ENCODE measurements around the gene PLEKHG2. TPM values are rescaled to one million over a fixed set of nuclear protein-coding genes. Genes with fewer than 3 reads are reported as not detected.

PLEKHG2 gene
- total RNA-seq, 2 experiments from 2014 or later: 30.4 to 65.9 TPM

DNA sequence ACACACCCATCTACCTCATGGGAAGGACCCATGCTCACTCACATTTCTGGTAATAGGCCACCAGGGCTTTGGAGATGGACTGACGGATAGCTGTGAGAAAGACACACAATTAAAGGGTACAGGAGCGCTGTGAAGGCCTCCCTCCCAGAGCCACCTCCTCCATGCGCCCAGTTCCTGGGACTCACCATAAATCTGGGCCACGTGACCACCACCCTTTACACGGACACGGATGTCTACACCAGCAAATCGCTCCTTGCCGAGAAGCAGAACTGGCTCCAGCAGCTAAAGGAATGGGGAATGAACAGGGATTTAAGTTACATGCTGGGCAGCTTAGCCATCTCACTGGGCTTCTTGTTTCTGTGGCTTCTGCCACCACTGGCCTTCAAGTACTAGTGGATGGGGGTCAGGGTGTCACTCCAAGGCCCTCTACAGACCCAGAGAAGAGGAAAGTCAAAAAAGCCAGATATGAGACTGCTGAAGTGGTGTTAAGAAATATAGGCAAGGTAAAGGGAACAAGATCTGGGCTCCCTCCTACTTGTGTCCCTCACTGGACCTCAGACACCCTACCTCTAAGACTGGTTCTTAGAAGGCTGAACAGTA lies 21.1 kb downstream of the PLEKHG2 start:
- Histone ChIP-seq H3K4me2 (ENCODE audit: low read length) (peak overlapping the region; percentile 93), H3K4me3 (ENCODE audit: low read depth, low read length, poor library complexity, severe bottlenecking) (peak overlapping the region; percentile 97), H3K9me3 (ENCODE audit: low read length) (no peaks in the 10 kb centered on the region), H3K27ac (ENCODE audit: low read depth, low read length, poor library complexity, severe bottlenecking) (peak overlapping the region; percentile 78), H3K4me1 (ENCODE audit: insufficient read depth, low read length, poor library complexity, severe bottlenecking) (peaks cover 35% of the 10 kb centered on the region), H2AFZ (ENCODE audit: low read length) (no peak overlapping the region), H4K20me1 (ENCODE audit: insufficient read depth, low read length) (peaks cover 17% of the 10 kb centered on the region), H3K9me2 (ENCODE audit: insufficient read depth, low read length) (no peaks in the 10 kb centered on the region), H3K79me2 (ENCODE audit: insufficient read depth, low read depth, low read length) (peaks cover 36% of the 10 kb centered on the region), H3K36me3 (ENCODE audit: insufficient read depth, low read length) (peaks cover 54% of the 10 kb centered on the region)
- ChIA-PET CTCF (ENCODE audit: unreplicated experiment) (interaction anchor here (0.5 kb wide), 1 partner anchor 503 kb away, joined by 3 read pairs; the partner anchor contains the start of genes MRPS12 and SARS2), POLR2A (interaction anchor here (0.6 kb wide), 1 partner anchor 91 kb away, joined by 3 read pairs; the partner anchor contains the start of gene SAMD4B)
- BruUV-seq (replicated peaks): no TSS peak
- intact Hi-C loops (cut with micrococcal nuclease; ENCODE audit: unreplicated experiment): no loop called here
- no peak for DNase-seq (ENCODE audit: low spot score)
- TF ChIP-seq, protein P1, sequence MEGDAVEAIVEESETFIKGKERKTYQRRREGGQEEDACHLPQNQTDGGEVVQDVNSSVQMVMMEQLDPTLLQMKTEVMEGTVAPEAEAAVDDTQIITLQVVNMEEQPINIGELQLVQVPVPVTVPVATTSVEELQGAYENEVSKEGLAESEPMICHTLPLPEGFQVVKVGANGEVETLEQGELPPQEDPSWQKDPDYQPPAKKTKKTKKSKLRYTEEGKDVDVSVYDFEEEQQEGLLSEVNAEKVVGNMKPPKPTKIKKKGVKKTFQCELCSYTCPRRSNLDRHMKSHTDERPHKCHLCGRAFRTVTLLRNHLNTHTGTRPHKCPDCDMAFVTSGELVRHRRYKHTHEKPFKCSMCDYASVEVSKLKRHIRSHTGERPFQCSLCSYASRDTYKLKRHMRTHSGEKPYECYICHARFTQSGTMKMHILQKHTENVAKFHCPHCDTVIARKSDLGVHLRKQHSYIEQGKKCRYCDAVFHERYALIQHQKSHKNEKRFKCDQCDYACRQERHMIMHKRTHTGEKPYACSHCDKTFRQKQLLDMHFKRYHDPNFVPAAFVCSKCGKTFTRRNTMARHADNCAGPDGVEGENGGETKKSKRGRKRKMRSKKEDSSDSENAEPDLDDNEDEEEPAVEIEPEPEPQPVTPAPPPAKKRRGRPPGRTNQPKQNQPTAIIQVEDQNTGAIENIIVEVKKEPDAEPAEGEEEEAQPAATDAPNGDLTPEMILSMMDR (conservative IDR thresholded peaks at IDR 0.05; ENCODE audit: low read length): no peak
- no peak for TF ChIP-seq EZH2phosphoT487 (IDR thresholded peaks at IDR 0.05; ENCODE audit: borderline replicate concordance, low read depth, low read length)

DNA sequence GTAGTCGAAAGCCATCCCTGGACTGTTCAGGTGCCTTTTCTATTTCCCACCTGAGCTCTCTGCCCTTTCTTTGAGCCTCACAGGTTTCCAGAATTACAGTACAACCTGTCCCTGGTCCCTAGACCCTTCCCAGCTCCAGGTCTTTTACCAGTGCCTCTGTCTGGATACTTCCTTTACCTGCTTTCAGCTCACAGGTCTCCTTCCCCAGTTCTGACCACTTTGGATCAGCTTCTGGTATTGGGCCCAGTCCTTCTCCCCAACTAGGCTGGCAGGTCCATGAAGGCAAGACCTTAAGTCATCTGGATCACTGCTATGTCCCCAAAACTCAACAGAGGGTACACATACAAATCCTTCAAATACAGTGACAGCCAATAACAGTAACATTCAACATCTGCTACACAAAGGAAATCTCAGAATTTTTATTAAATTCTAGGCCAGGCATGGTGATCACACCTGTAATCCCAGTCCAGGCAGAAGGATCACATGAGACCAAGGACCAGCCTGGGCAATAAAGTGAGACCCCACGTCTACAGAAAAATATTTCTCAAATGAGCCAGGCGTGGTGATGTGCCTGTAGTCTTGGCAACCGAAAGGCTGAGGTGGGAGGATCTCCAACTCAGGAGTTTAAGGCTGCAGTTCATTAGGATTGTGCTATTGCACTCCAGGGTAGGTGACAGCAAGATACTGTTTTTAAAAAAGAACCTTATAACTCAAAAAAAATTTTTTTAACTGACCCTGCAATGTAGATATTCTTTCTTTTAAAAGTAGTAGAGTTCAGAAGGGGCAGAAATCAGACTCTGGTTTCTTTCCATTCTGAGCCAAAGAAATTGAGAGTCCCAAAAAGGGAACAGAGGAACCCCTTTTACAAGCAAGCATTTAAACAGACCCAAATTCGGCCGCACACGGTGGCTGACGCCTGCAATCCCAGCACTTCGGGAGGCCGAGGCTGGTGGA lies 21.9 kb downstream of the PLEKHG2 start:
- Histone ChIP-seq H3K36me3 (ENCODE audit: insufficient read depth, low read length) (peaks cover 54% of the 10 kb centered on the region), H3K27ac (ENCODE audit: low read depth, low read length, poor library complexity, severe bottlenecking) (peak overlapping the region; percentile 78), H3K4me2 (ENCODE audit: low read length) (peak overlapping the region; percentile 93), H3K79me2 (ENCODE audit: insufficient read depth, low read depth, low read length) (peaks cover 36% of the 10 kb centered on the region), H4K20me1 (ENCODE audit: insufficient read depth, low read length) (peaks cover 17% of the 10 kb centered on the region), H3K4me3 (ENCODE audit: low read depth, low read length, poor library complexity, severe bottlenecking) (peak overlapping the region; percentile 97), H3K9me3 (ENCODE audit: low read length) (no peaks in the 10 kb centered on the region), H3K9me2 (ENCODE audit: insufficient read depth, low read length) (no peaks in the 10 kb centered on the region), H3K4me1 (ENCODE audit: insufficient read depth, low read length, poor library complexity, severe bottlenecking) (peaks cover 43% of the 10 kb centered on the region), H2AFZ (ENCODE audit: low read length) (no peak overlapping the region)
- no peak for TF ChIP-seq EZH2phosphoT487 (IDR thresholded peaks at IDR 0.05; ENCODE audit: borderline replicate concordance, low read depth, low read length)
- TF ChIP-seq, protein P1 (conservative IDR thresholded peaks at IDR 0.05; ENCODE audit: low read length): no peak
- BruUV-seq (replicated peaks): no TSS peak
- DNase-seq (ENCODE audit: low spot score): peak; percentile 20
- ChIA-PET POLR2A (interaction anchor here (1.5 to 1.8 kb wide), 6 partner anchors 7 to 99 kb away, joined by 3 to 15 read pairs (median 8); partner anchors contain the start of genes EID2B, GMFG and SUPT5H), CTCF (ENCODE audit: unreplicated experiment) (interaction anchor here (0.5 kb wide), 1 partner anchor 504 kb away, joined by 3 read pairs; the partner anchor contains the start of genes MRPS12 and SARS2)
- intact Hi-C loops (cut with micrococcal nuclease; ENCODE audit: unreplicated experiment): no loop called here

Data from OCI-LY7 (cell line).